Fibroblast of lung (primary cell): Measurements from ENCODE around the gene PNPLA3. TPM values are rescaled to one million over a fixed set of nuclear protein-coding genes. Genes with fewer than 3 reads are reported as not detected.

ENCODE experiments used
- DNase-seq, 2 donors: peaks; one replicate each; pipeline versions ENCODE4 v3.0.0 to v3.0.0-alpha.2; 2010; ENCODE audit warnings: low read depth in 2 of 2
- H2AFZ ChIP-seq: 2 replicates; pipeline ENCODE4 v1.5.1; 2012; ENCODE audit warnings: low read length, control low read depth, inconsistent platforms
- H3K27ac ChIP-seq: 2 replicates; pipeline ENCODE4 v1.5.1; 2011; ENCODE audit warnings: low read length, control low read depth; ENCODE audit not compliant: insufficient read depth
- H3K27me3 ChIP-seq: 2 replicates; pipeline ENCODE4 v1.5.1; 2011; ENCODE audit warnings: mild to moderate bottlenecking, low read length; ENCODE audit not compliant: control insufficient read depth, insufficient read depth
- H3K36me3 ChIP-seq: 2 replicates; pipeline ENCODE4 v1.5.1; 2011; ENCODE audit warnings: low read length; ENCODE audit not compliant: control insufficient read depth, insufficient read depth
- H3K4me1 ChIP-seq: 2 replicates; pipeline ENCODE4 v1.5.1; 2011; ENCODE audit warnings: low read length; ENCODE audit not compliant: control insufficient read depth, insufficient read depth; ENCODE audit errors: extremely low read depth
- H3K4me2 ChIP-seq: 2 replicates; pipeline ENCODE4 v1.5.1; 2011; ENCODE audit warnings: low read length, control low read depth; ENCODE audit not compliant: insufficient read depth; ENCODE audit errors: extremely low read depth
- H3K4me3 ChIP-seq, 4 experiments: fragments of 200-600 bp in 1 of 4; sonication (generic) in 1 of 4; replicated peaks in 1 of 4; 2 replicates each; pipeline ENCODE4 v1.5.1; 2011 to 2016; ENCODE audit warnings: low read length in 4 of 4, low read depth in 3 of 4, mild to moderate bottlenecking in 3 of 4, control low read depth in 2 of 4, inconsistent platforms in 1 of 4, mixed read lengths in 1 of 4; ENCODE audit not compliant: insufficient read depth in 1 of 4; ENCODE audit errors: control extremely low read depth in 1 of 4
- H3K79me2 ChIP-seq: 2 replicates; pipeline ENCODE4 v1.5.1; 2012; ENCODE audit warnings: mild to moderate bottlenecking, low read length, inconsistent platforms; ENCODE audit not compliant: control insufficient read depth, insufficient read depth
- H3K9ac ChIP-seq: 2 replicates; pipeline ENCODE4 v1.5.1; 2011; ENCODE audit warnings: mild to moderate bottlenecking, low read length, control low read depth; ENCODE audit not compliant: insufficient read depth
- H3K9me3 ChIP-seq: 2 replicates; pipeline ENCODE4 v1.5.1; 2012; ENCODE audit warnings: low read depth, low read length; ENCODE audit not compliant: control insufficient read depth, insufficient read depth
- H4K20me1 ChIP-seq: 2 replicates; pipeline ENCODE4 v1.5.1; 2011; ENCODE audit warnings: low read length; ENCODE audit not compliant: control insufficient read depth, insufficient read depth; ENCODE audit errors: extremely low read depth
- EZH2 ChIP-seq: IDR thresholded peaks from 2 replicates; pipeline ENCODE4 v1.5.1; 2012; ENCODE audit warnings: low read length, control low read depth, mild to moderate bottlenecking; ENCODE audit errors: missing control alignments
- polyA plus RNA-seq, 2 donors: library from polyadenylated mRNA; depleted of rRNA in 1 of 2; stranded (reverse) in 1 of 2; unstranded in 1 of 2; fragments of >200 nt; gene quantifications; 2 replicates each; pipeline ENCODE4 v1.2.1, GENCODE V29; 2011 to 2012; ENCODE audit warnings: missing spikeins in 1 of 2
- total RNA-seq: library from RNA; depleted of rRNA; stranded (reverse); fragments of >200 nt; gene quantifications from 2 replicates; pipeline ENCODE4 v1.2.1, GENCODE V29; 2014
- TF ChIP-seq, protein P1 (sequence below), 2 donors: IDR thresholded peaks in 1 of 2; conservative IDR thresholded peaks in 1 of 2; 1 replicate in 1 of 2; 2 replicates in 1 of 2; pipeline ENCODE4 v1.5.1; 2011 to 2012; ENCODE audit warnings: low read length in 2 of 2, control low read depth in 1 of 2, inconsistent platforms in 1 of 2, low read depth in 1 of 2, mild to moderate bottlenecking in 1 of 2

PNPLA3 gene
- total and polyA plus RNA-seq, 2 donors (not counting 1 experiment from before 2014, with no cell fraction given), result 6.8 to 12.6 TPM

DNA sequence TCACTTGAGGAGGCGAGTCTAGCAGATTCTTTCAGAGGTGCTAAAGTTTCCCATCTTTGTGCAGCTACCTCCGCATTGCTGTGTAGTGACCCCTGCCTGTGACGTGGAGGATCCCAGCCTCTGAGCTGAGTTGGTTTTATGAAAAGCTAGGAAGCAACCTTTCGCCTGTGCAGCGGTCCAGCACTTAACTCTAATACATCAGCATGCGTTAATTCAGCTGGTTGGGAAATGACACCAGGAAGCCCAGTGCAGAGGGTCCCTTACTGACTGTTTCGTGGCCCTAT, 22.7 kb downstream of the PNPLA3 start:
- DNase-seq, result no peak
- TF ChIP-seq EZH2, result no peak
- TF ChIP-seq, protein P1, sequence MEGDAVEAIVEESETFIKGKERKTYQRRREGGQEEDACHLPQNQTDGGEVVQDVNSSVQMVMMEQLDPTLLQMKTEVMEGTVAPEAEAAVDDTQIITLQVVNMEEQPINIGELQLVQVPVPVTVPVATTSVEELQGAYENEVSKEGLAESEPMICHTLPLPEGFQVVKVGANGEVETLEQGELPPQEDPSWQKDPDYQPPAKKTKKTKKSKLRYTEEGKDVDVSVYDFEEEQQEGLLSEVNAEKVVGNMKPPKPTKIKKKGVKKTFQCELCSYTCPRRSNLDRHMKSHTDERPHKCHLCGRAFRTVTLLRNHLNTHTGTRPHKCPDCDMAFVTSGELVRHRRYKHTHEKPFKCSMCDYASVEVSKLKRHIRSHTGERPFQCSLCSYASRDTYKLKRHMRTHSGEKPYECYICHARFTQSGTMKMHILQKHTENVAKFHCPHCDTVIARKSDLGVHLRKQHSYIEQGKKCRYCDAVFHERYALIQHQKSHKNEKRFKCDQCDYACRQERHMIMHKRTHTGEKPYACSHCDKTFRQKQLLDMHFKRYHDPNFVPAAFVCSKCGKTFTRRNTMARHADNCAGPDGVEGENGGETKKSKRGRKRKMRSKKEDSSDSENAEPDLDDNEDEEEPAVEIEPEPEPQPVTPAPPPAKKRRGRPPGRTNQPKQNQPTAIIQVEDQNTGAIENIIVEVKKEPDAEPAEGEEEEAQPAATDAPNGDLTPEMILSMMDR (conservative IDR thresholded peaks at IDR 0.05 in 1 of 2, IDR thresholded peaks at IDR 0.05 in 1 of 2; ENCODE audit: low read depth in 1 of 2, low read length in 2 of 2), result no peak
- H3K36me3 ChIP-seq, result peaks cover 3% of the 10 kb centered on the region
- no peak overlapping the region for H2AFZ ChIP-seq
- H3K79me2 ChIP-seq, result no peaks in the 10 kb centered on the region
- no peak overlapping the region for H3K4me2 ChIP-seq
- no peaks in the 10 kb centered on the region for H3K27me3 ChIP-seq
- no peak overlapping the region for H3K27ac ChIP-seq
- no peaks in the 10 kb centered on the region for H4K20me1 ChIP-seq
- no peak overlapping the region for H3K9ac ChIP-seq
- no peaks in the 10 kb centered on the region for H3K9me3 ChIP-seq
- no peak overlapping the region for H3K4me3 ChIP-seq
- no peaks in the 10 kb centered on the region for H3K4me1 ChIP-seq

DNA sequence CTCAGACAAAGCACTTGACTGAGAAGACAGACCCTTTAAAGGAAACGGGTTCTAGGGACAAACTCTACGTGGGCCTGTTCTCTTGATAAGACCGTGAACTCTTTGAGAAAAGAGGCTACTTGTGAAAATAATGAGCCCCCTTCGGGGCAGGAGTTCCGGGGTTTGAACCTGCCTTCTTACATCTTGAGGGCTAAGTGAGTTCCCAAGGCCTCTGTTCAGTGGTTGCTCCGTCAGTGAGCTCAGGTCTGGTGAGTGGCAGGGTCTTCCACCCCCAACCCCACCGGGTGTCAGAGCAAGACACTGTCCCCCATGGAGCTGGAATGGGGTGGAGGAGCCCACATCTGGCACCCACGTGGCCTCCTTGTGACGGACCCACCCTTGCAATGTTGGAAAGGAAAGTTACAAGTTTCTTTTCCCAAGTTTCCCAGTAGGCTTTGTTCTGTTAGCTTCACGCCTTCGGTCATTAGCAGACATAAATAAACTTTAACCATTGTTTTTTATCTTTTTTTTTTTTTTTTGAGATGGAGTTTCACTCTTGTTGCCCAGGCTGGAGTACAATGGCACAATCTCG, 25.3 kb downstream of the PNPLA3 start:
- H3K36me3 ChIP-seq, result peaks cover 3% of the 10 kb centered on the region
- no peak overlapping the region for H3K4me3 ChIP-seq
- no peak overlapping the region for H3K4me2 ChIP-seq
- no peak for DNase-seq
- H3K9me3 ChIP-seq, result no peaks in the 10 kb centered on the region
- H3K27me3 ChIP-seq, result no peaks in the 10 kb centered on the region
- H3K27ac ChIP-seq, result no peak overlapping the region
- TF ChIP-seq, protein P1 (conservative IDR thresholded peaks at IDR 0.05 in 1 of 2, IDR thresholded peaks at IDR 0.05 in 1 of 2; ENCODE audit: low read depth in 1 of 2, low read length in 2 of 2), result no peak
- no peak for TF ChIP-seq EZH2
- H3K79me2 ChIP-seq, result no peaks in the 10 kb centered on the region
- H3K4me1 ChIP-seq, result no peaks in the 10 kb centered on the region
- no peaks in the 10 kb centered on the region for H4K20me1 ChIP-seq
- H3K9ac ChIP-seq, result no peak overlapping the region
- no peak overlapping the region for H2AFZ ChIP-seq

DNA sequence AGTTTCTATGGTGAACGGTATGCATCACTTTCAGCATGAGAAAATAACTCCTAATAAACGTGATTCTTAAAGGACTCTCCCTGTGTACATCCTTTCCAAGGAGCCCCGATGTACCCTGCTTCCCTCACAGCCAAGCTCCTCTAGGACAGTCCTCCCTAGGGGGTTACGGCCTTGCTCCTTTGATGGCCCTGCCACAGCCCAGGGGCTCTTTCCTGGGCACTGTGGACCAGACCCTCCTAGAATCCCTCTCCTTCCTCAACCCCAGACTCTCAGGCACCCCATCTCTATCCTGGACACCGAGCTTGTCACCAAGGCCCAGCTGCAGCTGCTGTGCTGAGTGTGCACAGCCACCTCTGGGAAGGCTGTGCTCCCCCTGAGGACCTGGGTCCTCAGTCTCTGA, 27.8 kb downstream of the PNPLA3 start:
- Histone ChIP-seq H3K4me1 (peaks cover 2% of the 10 kb centered on the region), H4K20me1 (no peaks in the 10 kb centered on the region), H2AFZ (no peak overlapping the region), H3K4me3 (no peak overlapping the region), H3K27ac (no peak overlapping the region), H3K36me3 (no peaks in the 10 kb centered on the region), H3K27me3 (no peaks in the 10 kb centered on the region), H3K9ac (no peak overlapping the region), H3K4me2 (no peak overlapping the region), H3K79me2 (peaks cover 5% of the 10 kb centered on the region), H3K9me3 (no peaks in the 10 kb centered on the region)
- TF ChIP-seq EZH2, result no peak
- DNase-seq, result no peak
